Astrocyte of the cerebellum (primary cell): Measurements from ENCODE around the gene ZNF148.
"Not testable (repeated sequence)": the region's sequence is repeated elsewhere in the genome, so short reads cannot be mapped to it uniquely, and the experiment has no call there.

Experiments
- DNase-seq: peaks from one replicate; pipeline ENCODE4 v3.0.0-alpha.2; 2011; ENCODE audit warnings: low read depth
- H3K4me3 ChIP-seq: 2 replicates; pipeline ENCODE4 v1.5.1; 2011; ENCODE audit warnings: mild to moderate bottlenecking, low read depth, low read length, moderate library complexity
- CTCF ChIP-seq: IDR thresholded peaks from 2 replicates; pipeline ENCODE4 v1.5.1; 2012; ENCODE audit warnings: low read length, low read depth, moderate library complexity, mild to moderate bottlenecking; ENCODE audit errors: missing control alignments
- in situ Hi-C: cut with HindIII; loops from 2 replicates; pipeline ENCODE4 v1.10.0; 2017; ENCODE audit warnings: low sequenced_read_pairs

ZNF148 gene

GRCh38 chr3:125351152-125351551 lies 24.0 kb downstream of the ZNF148 start:
- DNase-seq: no peak
- no peak overlapping the region for H3K4me3 ChIP-seq
- in situ Hi-C loops: no loop called here
- TF ChIP-seq CTCF: no peak

- no peak overlapping the region for H3K4me3 ChIP-seq
- no peak for DNase-seq
- in situ Hi-C loops: no loop called here
- TF ChIP-seq CTCF: no peak
Observed at GRCh38 chr3:125350597-125350996, 24.5 kb downstream of the ZNF148 start.

- H3K4me3 ChIP-seq: no peak overlapping the region
- no peak for TF ChIP-seq CTCF
- in situ Hi-C loops: no loop called here
- no peak for DNase-seq
Observed at GRCh38 chr3:125349556-125350165, 25.5 kb downstream of the ZNF148 start.

GRCh38 chr3:125349055-125349454 lies 26.1 kb downstream of the ZNF148 start:
- DNase-seq: no peak
- in situ Hi-C loops: no loop called here
- no peak for TF ChIP-seq CTCF
- H3K4me3 ChIP-seq: no peak overlapping the region

GRCh38 chr3:125343367-125343766 lies 31.8 kb downstream of the ZNF148 start:
- in situ Hi-C loops, DNase-seq, H3K4me3 ChIP-seq: not testable (repeated sequence)

- DNase-seq: no peak
- H3K4me3 ChIP-seq: no peak overlapping the region
- in situ Hi-C loops: no loop called here
- no peak for TF ChIP-seq CTCF
Observed at GRCh38 chr3:125340121-125340520, 35.0 kb downstream of the ZNF148 start.

GRCh38 chr3:125337506-125337905 lies 37.6 kb downstream of the ZNF148 start:
- in situ Hi-C loops: no loop called here
- no peak for DNase-seq
- H3K4me3 ChIP-seq: no peak overlapping the region
- no peak for TF ChIP-seq CTCF
